IPS-20b (cell line): ENCODE measurements around the gene PTPRN2.
"Not testable (repeated sequence)": the region's sequence is repeated elsewhere in the genome, so short reads cannot be mapped to it uniquely, and the experiment has no call there.

Experiments
- H3K27ac ChIP-seq: one replicate; pipeline ENCODE4 v1.5.1; 2013; ENCODE audit warnings: low read length
- H3K27me3 ChIP-seq: 2 replicates; pipeline ENCODE4 v1.6.1; 2013; ENCODE audit warnings: mild to moderate bottlenecking, low read length, inconsistent platforms; ENCODE audit not compliant: insufficient read depth
- H3K36me3 ChIP-seq: 2 replicates; pipeline ENCODE4 v1.6.1; 2013; ENCODE audit warnings: low read depth, mild to moderate bottlenecking, inconsistent platforms, low read length, moderate library complexity; ENCODE audit not compliant: insufficient read depth
- H3K4me1 ChIP-seq: 2 replicates; pipeline ENCODE4 v1.6.1; 2013; ENCODE audit warnings: mild to moderate bottlenecking, control low read depth, inconsistent platforms, low read length, moderate library complexity; ENCODE audit not compliant: insufficient read depth
- H3K4me3 ChIP-seq: 2 replicates; pipeline ENCODE4 v1.5.1; 2013; ENCODE audit warnings: mild to moderate bottlenecking, low read length, inconsistent platforms
- H3K9ac ChIP-seq: 2 replicates; pipeline ENCODE4 v1.6.1; 2013; ENCODE audit warnings: low read depth, mild to moderate bottlenecking, inconsistent platforms, low read length, moderate library complexity
- H3K9me3 ChIP-seq: 2 replicates; pipeline ENCODE4 v1.6.1; 2013; ENCODE audit warnings: mild to moderate bottlenecking, low read depth, low read length, inconsistent platforms; ENCODE audit not compliant: insufficient read depth

Gene PTPRN2

GRCh38 chr7:157668884-157669767 is 918.5 kb downstream of the PTPRN2 start:
- Histone ChIP-seq H3K27ac (no peak overlapping the region), H3K36me3 (no peaks in the 10 kb centered on the region), H3K4me1 (no peaks in the 10 kb centered on the region), H3K9me3 (peaks cover 37% of the 10 kb centered on the region), H3K4me3 (no peak overlapping the region), H3K9ac (no peak overlapping the region), H3K27me3 (no peaks in the 10 kb centered on the region)

GRCh38 chr7:157668221-157668883 is 919.3 kb downstream of the PTPRN2 start:
- no peaks in the 10 kb centered on the region for H3K4me1 ChIP-seq
- H3K36me3 ChIP-seq = no peaks in the 10 kb centered on the region
- H3K27ac ChIP-seq = no peak overlapping the region
- no peak overlapping the region for H3K9ac ChIP-seq
- H3K4me3 ChIP-seq = no peak overlapping the region
- H3K27me3 ChIP-seq = no peaks in the 10 kb centered on the region
- peaks cover 34% of the 10 kb centered on the region for H3K9me3 ChIP-seq

GRCh38 chr7:157667731-157668130 is 919.9 kb downstream of the PTPRN2 start:
- Histone ChIP-seq H3K4me3 (no peak overlapping the region), H3K36me3 (no peaks in the 10 kb centered on the region), H3K4me1 (no peaks in the 10 kb centered on the region), H3K9ac (no peak overlapping the region), H3K27ac (no peak overlapping the region), H3K27me3 (no peaks in the 10 kb centered on the region), H3K9me3 (peaks cover 33% of the 10 kb centered on the region)

- peaks cover 30% of the 10 kb centered on the region for H3K9me3 ChIP-seq
- no peak overlapping the region for H3K9ac ChIP-seq
- no peaks in the 10 kb centered on the region for H3K27me3 ChIP-seq
- H3K36me3 ChIP-seq = no peaks in the 10 kb centered on the region
- H3K4me3 ChIP-seq = no peak overlapping the region
- H3K4me1 ChIP-seq = no peaks in the 10 kb centered on the region
- H3K27ac ChIP-seq = no peak overlapping the region
These were observed 920.4 kb downstream of the PTPRN2 start for GRCh38 chr7:157667261-157667660.

- Histone ChIP-seq H3K27me3 (no peaks in the 10 kb centered on the region), H3K9ac (no peak overlapping the region), H3K4me1 (no peaks in the 10 kb centered on the region), H3K36me3 (no peaks in the 10 kb centered on the region), H3K9me3 (peaks cover 33% of the 10 kb centered on the region), H3K4me3 (no peak overlapping the region), H3K27ac (no peak overlapping the region)
These were observed 921.0 kb downstream of the PTPRN2 start for GRCh38 chr7:157666530-157667040.

GRCh38 chr7:157665634-157665988 is 922.0 kb downstream of the PTPRN2 start:
- H3K27ac ChIP-seq, H3K4me3 ChIP-seq, H3K9ac ChIP-seq, H3K36me3 ChIP-seq, H3K27me3 ChIP-seq, H3K4me1 ChIP-seq: not testable (repeated sequence)
- peaks cover 30% of the 10 kb centered on the region for H3K9me3 ChIP-seq

- Histone ChIP-seq H3K27ac (no peak overlapping the region), H3K9ac (no peak overlapping the region), H3K4me1 (no peaks in the 10 kb centered on the region), H3K36me3 (no peaks in the 10 kb centered on the region), H3K27me3 (no peaks in the 10 kb centered on the region), H3K4me3 (no peak overlapping the region), H3K9me3 (peaks cover 27% of the 10 kb centered on the region)
These were observed 922.6 kb downstream of the PTPRN2 start for GRCh38 chr7:157664871-157665633.

GRCh38 chr7:157664034-157664433 is 923.6 kb downstream of the PTPRN2 start:
- Histone ChIP-seq H3K9me3 (peaks cover 27% of the 10 kb centered on the region), H3K36me3 (no peaks in the 10 kb centered on the region), H3K4me3 (no peak overlapping the region), H3K27ac (no peak overlapping the region), H3K27me3 (no peaks in the 10 kb centered on the region), H3K4me1 (no peaks in the 10 kb centered on the region), H3K9ac (no peak overlapping the region)

- H3K36me3 ChIP-seq = no peaks in the 10 kb centered on the region
- no peak overlapping the region for H3K9ac ChIP-seq
- no peak overlapping the region for H3K27ac ChIP-seq
- no peak overlapping the region for H3K4me3 ChIP-seq
- H3K4me1 ChIP-seq = no peaks in the 10 kb centered on the region
- H3K27me3 ChIP-seq = no peaks in the 10 kb centered on the region
- H3K9me3 ChIP-seq = peaks cover 28% of the 10 kb centered on the region
These were observed 924.5 kb downstream of the PTPRN2 start for GRCh38 chr7:157662981-157663716.

GRCh38 chr7:157662110-157662791 is 925.4 kb downstream of the PTPRN2 start:
- H3K9me3 ChIP-seq = peaks cover 29% of the 10 kb centered on the region
- H3K4me3 ChIP-seq = no peak overlapping the region
- H3K4me1 ChIP-seq = no peaks in the 10 kb centered on the region
- H3K9ac ChIP-seq = no peak overlapping the region
- H3K27me3 ChIP-seq = no peaks in the 10 kb centered on the region
- H3K36me3 ChIP-seq = no peaks in the 10 kb centered on the region
- no peak overlapping the region for H3K27ac ChIP-seq

- H3K4me3 ChIP-seq = no peak overlapping the region
- peaks cover 36% of the 10 kb centered on the region for H3K9me3 ChIP-seq
- H3K27me3 ChIP-seq = no peaks in the 10 kb centered on the region
- no peak overlapping the region for H3K9ac ChIP-seq
- no peak overlapping the region for H3K27ac ChIP-seq
- no peaks in the 10 kb centered on the region for H3K36me3 ChIP-seq
- H3K4me1 ChIP-seq = no peaks in the 10 kb centered on the region
These were observed 926.0 kb downstream of the PTPRN2 start for GRCh38 chr7:157661611-157661975.
